Keratinocyte (primary cell): ENCODE measurements around the gene SLC27A2.

ENCODE experiments used
- CTCF ChIP-seq, 3 experiments: IDR thresholded peaks in 1 of 3; conservative IDR thresholded peaks in 1 of 3; optimal IDR thresholded peaks in 1 of 3; 2 replicates in 2 of 3; 3 replicates in 1 of 3; pipeline versions ENCODE3 to v1.5.1; 2011; ENCODE audit warnings: low read length in 3 of 3, mild to moderate bottlenecking in 3 of 3, moderate library complexity in 2 of 3, control low read depth in 1 of 3, inconsistent platforms in 1 of 3; ENCODE audit not compliant: insufficient read depth in 2 of 3; ENCODE audit errors: extremely low read depth in 1 of 3
- EZH2 ChIP-seq: IDR thresholded peaks from one replicate; pipeline ENCODE4 v1.6.1; 2012; ENCODE audit warnings: inconsistent platforms, mild to moderate bottlenecking, low read length, moderate library complexity

DNA sequence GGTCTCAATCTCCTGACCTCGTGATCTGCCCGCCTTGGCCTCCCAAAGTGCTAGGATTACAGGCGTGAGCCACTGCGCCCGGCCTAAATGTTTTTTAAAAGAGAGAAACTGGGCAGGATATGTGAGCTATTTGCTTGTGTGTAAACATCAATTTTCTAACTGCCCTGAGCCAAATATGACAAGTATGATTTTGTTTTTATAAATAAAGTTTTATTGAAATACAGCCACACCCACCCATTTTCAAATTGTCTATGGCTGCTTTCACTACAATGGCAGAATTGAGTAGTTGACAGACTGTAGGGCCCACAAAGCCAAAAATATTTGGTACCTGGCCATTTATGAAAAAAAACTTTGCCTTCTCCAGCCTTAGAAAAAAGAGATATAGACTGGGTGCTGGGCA lies 99.4 kb downstream of the SLC27A2 start:
- TF ChIP-seq EZH2, result no peak
- no peak for TF ChIP-seq CTCF (optimal IDR thresholded peaks at IDR 0.05 in 1 of 3, IDR thresholded peaks at IDR 0.05 in 1 of 3, conservative IDR thresholded peaks at IDR 0.05 in 1 of 3; ENCODE audit: extremely low read depth in 1 of 3, insufficient read depth in 2 of 3, low read length in 3 of 3)
